CD14-positive monocyte (primary cell): ENCODE data around the gene SLCO3A1. TPM values are rescaled to one million over a fixed set of nuclear protein-coding genes. Genes with fewer than 3 reads are reported as not detected.
A peak's percentile ranks its signal among the peaks of the same experiment; 100 is the strongest.

Experiments used
- DNase-seq, 3 donors: peaks; one replicate each; pipeline ENCODE4 v3.0.0-alpha.2; 2011 to 2022
- H2AFZ ChIP-seq: 2 replicates; pipeline ENCODE4 v1.6.0; 2012; ENCODE audit warnings: mild to moderate bottlenecking, low read depth, low read length, inconsistent platforms; ENCODE audit not compliant: insufficient read depth, poor library complexity, severe bottlenecking
- H3K27ac ChIP-seq, 2 donors: 1 replicate in 1 of 2; 2 replicates in 1 of 2; pipeline ENCODE4 v1.5.1; 2012 to 2013; ENCODE audit warnings: low read length in 2 of 2, control low read depth in 1 of 2, inconsistent platforms in 1 of 2, low read depth in 1 of 2, mild to moderate bottlenecking in 1 of 2
- H3K27me3 ChIP-seq, 2 donors: one replicate each; pipeline versions ENCODE4 v1.6.0 to v1.6.1; 2011 to 2013; ENCODE audit warnings: low read length in 2 of 2; ENCODE audit not compliant: control insufficient read depth in 2 of 2, insufficient read depth in 2 of 2
- H3K36me3 ChIP-seq, 2 donors: replicated peaks in 1 of 2; 1 replicate in 1 of 2; 2 replicates in 1 of 2; pipeline versions ENCODE4 v1.5.1 to v1.6.1; 2012 to 2013; ENCODE audit warnings: low read length in 2 of 2, control low read depth in 1 of 2, inconsistent platforms in 1 of 2, mild to moderate bottlenecking in 1 of 2; ENCODE audit not compliant: insufficient read depth in 2 of 2, control insufficient read depth in 1 of 2
- H3K4me1 ChIP-seq, 2 donors: 1 replicate in 1 of 2; 2 replicates in 1 of 2; pipeline versions ENCODE4 v1.5.1 to v1.6.1; 2012 to 2013; ENCODE audit warnings: low read length in 2 of 2, control low read depth in 1 of 2, inconsistent platforms in 1 of 2, mild to moderate bottlenecking in 1 of 2, moderate library complexity in 1 of 2; ENCODE audit not compliant: insufficient read depth in 2 of 2, control insufficient read depth in 1 of 2
- H3K4me2 ChIP-seq: replicated peaks from 2 replicates; pipeline ENCODE3; 2012; ENCODE audit warnings: low read length, moderate library complexity, mild to moderate bottlenecking; ENCODE audit not compliant: poor library complexity, severe bottlenecking; ENCODE audit errors: extremely low read depth
- H3K4me3 ChIP-seq, 3 experiments: fragments of 200-600 bp in 1 of 3; sonication (generic) in 1 of 3; replicated peaks in 1 of 3; 1 replicate in 2 of 3; 2 replicates in 1 of 3; pipeline ENCODE4 v1.5.1; 2011 to 2013; ENCODE audit warnings: low read length in 3 of 3, mild to moderate bottlenecking in 3 of 3, control low read depth in 2 of 3, low read depth in 2 of 3, inconsistent platforms in 1 of 3, moderate library complexity in 1 of 3
- H3K79me2 ChIP-seq: 2 replicates; pipeline ENCODE4 v1.6.0; 2012; ENCODE audit warnings: mild to moderate bottlenecking, control low read depth, inconsistent platforms, low read length, moderate library complexity; ENCODE audit not compliant: insufficient read depth
- H3K9ac ChIP-seq: 2 replicates; pipeline ENCODE4 v1.6.0; 2017; ENCODE audit warnings: low read length, mild to moderate bottlenecking; ENCODE audit not compliant: insufficient read depth, poor library complexity, severe bottlenecking
- H3K9me3 ChIP-seq, 2 donors: replicated peaks in 1 of 2; 1 replicate in 1 of 2; 2 replicates in 1 of 2; pipeline versions ENCODE4 v1.5.1 to v1.6.1; 2012 to 2013; ENCODE audit warnings: low read length in 2 of 2, control low read depth in 1 of 2; ENCODE audit not compliant: control insufficient read depth in 1 of 2, insufficient read depth in 1 of 2
- H4K20me1 ChIP-seq: 2 replicates; pipeline ENCODE4 v1.6.0; 2012; ENCODE audit warnings: mild to moderate bottlenecking, low read length, control low read depth, moderate library complexity; ENCODE audit not compliant: insufficient read depth
- H3K27ac Mint-ChIP-seq, 7 donors: one replicate each; pipeline ENCODE4 v1.8.0; 2020; ENCODE audit warnings: mild to moderate bottlenecking in 7 of 7, mixed read lengths in 7 of 7, moderate library complexity in 6 of 7, inconsistent platforms in 2 of 7
- H3K27me3 Mint-ChIP-seq, 3 donors: one replicate each; pipeline ENCODE4 v1.8.0; 2021 to 2022; ENCODE audit warnings: low read depth in 3 of 3, mild to moderate bottlenecking in 3 of 3, mixed read lengths in 3 of 3, moderate library complexity in 3 of 3, inconsistent platforms in 1 of 3
- H3K36me3 Mint-ChIP-seq, 2 donors: one replicate each; pipeline ENCODE4 v1.8.0; 2020; ENCODE audit warnings: mixed read lengths in 2 of 2, inconsistent platforms in 1 of 2, mild to moderate bottlenecking in 1 of 2
- H3K4me1 Mint-ChIP-seq: one replicate; pipeline ENCODE4 v1.8.0; 2020; ENCODE audit warnings: mild to moderate bottlenecking, mixed read lengths
- H3K4me3 Mint-ChIP-seq, 2 donors: one replicate each; pipeline ENCODE4 v1.8.0; 2020; ENCODE audit warnings: mild to moderate bottlenecking in 2 of 2, mixed read lengths in 2 of 2, moderate library complexity in 1 of 2
- H3K9me3 Mint-ChIP-seq, 7 donors: one replicate each; pipeline ENCODE4 v1.8.0; 2020 to 2022; ENCODE audit warnings: mixed read lengths in 7 of 7, mild to moderate bottlenecking in 6 of 7, moderate library complexity in 6 of 7, inconsistent platforms in 2 of 7
- WGBS: methylation state at CpG from one replicate; pipeline ENCODE4 v1.1.5; 2013; ENCODE audit warnings: missing lambda C conversion rate; ENCODE audit not compliant: insufficient coverage; 5-methylcytosine and 5-hydroxymethylcytosine counted together
- intact Hi-C, 2 donors: fragments of 100-400 bp; cut with micrococcal nuclease; formaldehyde crosslinking; loops; one replicate each; pipeline versions ENCODE4 v1.15.0 to v1.15.1; 2023
- polyA plus RNA-seq, 3 donors: library from polyadenylated mRNA; depleted of rRNA in 1 of 3; unstranded in 2 of 3; stranded (reverse) in 1 of 3; fragments of 300-500 nt in 2 of 3; fragments of >200 nt in 1 of 3; fragmentation: Illumina TruSeq in 2 of 3; gene quantifications; 1 replicate in 2 of 3; 2 replicates in 1 of 3; pipeline ENCODE4 v1.2.3, GENCODE V29; 2012 to 2021
- TF ChIP-seq, protein P1 (sequence below): fragments of 200-600 bp; IDR thresholded peaks from one replicate; pipeline ENCODE4 v1.8.0; 2022; ENCODE audit warnings: antibody characterized with exemption, mild to moderate bottlenecking

SLCO3A1 gene
- polyA plus RNA-seq, 3 donors, result 53.7 to 76.2 (median 62.8) TPM

GRCh38 chr15:91997163-91997562 is 143.7 kb downstream of the SLCO3A1 start:
- no peaks in the 10 kb centered on the region for H3K9me3 Mint-ChIP-seq
- Histone ChIP-seq H3K4me2 (no peak overlapping the region), H3K79me2 (peaks cover 61% of the 10 kb centered on the region), H3K4me3 (no peak overlapping the region), H3K9me3 (no peaks in the 10 kb centered on the region), H2AFZ (no peak overlapping the region), H3K27ac (no peak overlapping the region), H3K4me1 (peaks cover 8 to 11% of the 10 kb centered on the region in 2 donors), H3K27me3 (no peaks in the 10 kb centered on the region), H3K36me3 (peaks cover 0 to 7% of the 10 kb centered on the region in 2 donors), H4K20me1 (peaks cover 100% of the 10 kb centered on the region), H3K9ac (no peak overlapping the region)
- H3K4me1 Mint-ChIP-seq, result peaks cover 15% of the 10 kb centered on the region
- peaks cover 0 to 14% of the 10 kb centered on the region in 2 donors for H3K36me3 Mint-ChIP-seq
- WGBS, result 100% methylated on average over 1 of the region's 2 CpGs
- no peak overlapping the region for H3K27ac Mint-ChIP-seq
- TF ChIP-seq, protein P1, sequence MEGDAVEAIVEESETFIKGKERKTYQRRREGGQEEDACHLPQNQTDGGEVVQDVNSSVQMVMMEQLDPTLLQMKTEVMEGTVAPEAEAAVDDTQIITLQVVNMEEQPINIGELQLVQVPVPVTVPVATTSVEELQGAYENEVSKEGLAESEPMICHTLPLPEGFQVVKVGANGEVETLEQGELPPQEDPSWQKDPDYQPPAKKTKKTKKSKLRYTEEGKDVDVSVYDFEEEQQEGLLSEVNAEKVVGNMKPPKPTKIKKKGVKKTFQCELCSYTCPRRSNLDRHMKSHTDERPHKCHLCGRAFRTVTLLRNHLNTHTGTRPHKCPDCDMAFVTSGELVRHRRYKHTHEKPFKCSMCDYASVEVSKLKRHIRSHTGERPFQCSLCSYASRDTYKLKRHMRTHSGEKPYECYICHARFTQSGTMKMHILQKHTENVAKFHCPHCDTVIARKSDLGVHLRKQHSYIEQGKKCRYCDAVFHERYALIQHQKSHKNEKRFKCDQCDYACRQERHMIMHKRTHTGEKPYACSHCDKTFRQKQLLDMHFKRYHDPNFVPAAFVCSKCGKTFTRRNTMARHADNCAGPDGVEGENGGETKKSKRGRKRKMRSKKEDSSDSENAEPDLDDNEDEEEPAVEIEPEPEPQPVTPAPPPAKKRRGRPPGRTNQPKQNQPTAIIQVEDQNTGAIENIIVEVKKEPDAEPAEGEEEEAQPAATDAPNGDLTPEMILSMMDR, result no peak
- intact Hi-C loops, result no loop called here
- no peak for DNase-seq
- H3K27me3 Mint-ChIP-seq, result no peaks in the 10 kb centered on the region
- H3K4me3 Mint-ChIP-seq, result no peak overlapping the region

- H3K4me3 ChIP-seq, result no peak overlapping the region
- Mint-ChIP-seq H3K4me1 (peaks cover 2% of the 10 kb centered on the region), H3K9me3 (no peaks in the 10 kb centered on the region), H3K27me3 (no peaks in the 10 kb centered on the region), H3K4me3 (no peak overlapping the region), H3K27ac (peak overlapping the region in 3 of 7 donors; percentile 34 to 74 (median 60)), H3K36me3 (peaks cover 2 to 5% of the 10 kb centered on the region in 2 donors)
- TF ChIP-seq, protein P1, result no peak
- H3K27me3 ChIP-seq, result no peaks in the 10 kb centered on the region
- H3K27ac ChIP-seq, result no peak overlapping the region
- H3K9ac ChIP-seq, result no peak overlapping the region
- 95% methylated on average over 6 of the region's 6 CpGs for WGBS
- intact Hi-C loops, result no loop called here
- H3K4me2 ChIP-seq, result no peak overlapping the region
- no peaks in the 10 kb centered on the region for H3K9me3 ChIP-seq
- peaks cover 100% of the 10 kb centered on the region for H4K20me1 ChIP-seq
- no peak for DNase-seq
- H2AFZ ChIP-seq, result no peak overlapping the region
- no peaks in the 10 kb centered on the region for H3K36me3 ChIP-seq
- H3K4me1 ChIP-seq, result no peaks in the 10 kb centered on the region
- H3K79me2 ChIP-seq, result peaks cover 69% of the 10 kb centered on the region
Measured at GRCh38 chr15:92000709-92001108, 147.2 kb downstream of the SLCO3A1 start.
